Colonic mucosa (tissue), 4 donors: ENCODE measurements around the gene ARMC8. TPM values are rescaled to one million over a fixed set of nuclear protein-coding genes. Genes with fewer than 3 reads are reported as not detected.
"Not testable (repeated sequence)": the region's sequence is repeated elsewhere in the genome, so short reads cannot be mapped to it uniquely, and the experiment has no call there.

Experiments
- DNase-seq: peaks from one replicate; pipeline ENCODE4 v3.0.0-alpha.2; 2020
- H3K27ac ChIP-seq: fragments of 200-600 bp; one replicate; pipeline ENCODE4 v1.8.0; 2021
- H3K27me3 ChIP-seq: fragments of 200-600 bp; one replicate; pipeline ENCODE4 v1.8.0; 2021
- H3K36me3 ChIP-seq: fragments of 200-600 bp; one replicate; pipeline ENCODE4 v1.8.0; 2021
- H3K4me1 ChIP-seq: fragments of 200-600 bp; one replicate; pipeline ENCODE4 v1.8.0; 2021; ENCODE audit warnings: mild to moderate bottlenecking
- H3K4me3 ChIP-seq: fragments of 200-600 bp; one replicate; pipeline ENCODE4 v1.8.0; 2021
- H3K9ac ChIP-seq, 2 donors: one replicate each; pipeline ENCODE4 v1.7.0; 2013; ENCODE audit warnings: control low read depth in 2 of 2, low read depth in 2 of 2, low read length in 2 of 2
- H3K9me3 ChIP-seq: fragments of 200-600 bp; one replicate; pipeline ENCODE4 v1.8.0; 2021
- CTCF ChIP-seq: fragments of 200-600 bp; IDR thresholded peaks from one replicate; pipeline ENCODE4 v1.8.0; 2022; ENCODE audit warnings: antibody characterized with exemption, mild to moderate bottlenecking
- intact Hi-C: fragments of 100-400 bp; cut with DNase I; formaldehyde crosslinking; loops from one replicate; pipeline ENCODE4 v1.14.1; 2022
- total RNA-seq, 2 donors: library from RNA; stranded (reverse); fragmentation: NEBNext Ultra II Directional in 1 of 2; extraction: Animal tissue kit (Norgen Biotek cat#: 25700) in 1 of 2; gene quantifications; one replicate each; pipeline ENCODE4 v1.2.1, GENCODE V29; 2021
- donor health status: healthy.
- donor health status: DM: no; HTN: no; CAD: no.
- donor health status: DM: no; HTN: no; CAD: no.

ARMC8 gene
- total RNA-seq, result 10 to 100 TPM; 29.9 to 35.0 TPM

- Histone ChIP-seq H3K9ac (peak within 1 kb of the TSS; percentile 92 to 95), H3K9me3 (no peaks in the 10 kb centered on the region), H3K4me3 (peak within 1 kb of the TSS; percentile 97), H3K4me1 (no peaks in the 10 kb centered on the region), H3K36me3 (no peaks in the 10 kb centered on the region), H3K27ac (peak within 1 kb of the TSS; percentile 96), H3K27me3 (no peaks in the 10 kb centered on the region)
- peak; percentile 69 for DNase-seq
- no peak for TF ChIP-seq CTCF
- intact Hi-C loops, result no loop called here
These were observed at the start of gene ARMC8 for GRCh38 chr3:138187296-138188012. ARMC8 (plus strand) TSS chr3:138187301; CDS start chr3:138187555, 254 bp downstream.

GRCh38 chr3:138137861-138138260 is 49.2 kb upstream of the ARMC8 start:
- no peaks in the 10 kb centered on the region for H3K4me1 ChIP-seq
- no peaks in the 10 kb centered on the region for H3K36me3 ChIP-seq
- DNase-seq, result no peak
- no peak for TF ChIP-seq CTCF
- no peak overlapping the region for H3K4me3 ChIP-seq
- intact Hi-C loops, result no loop called here
- H3K9me3 ChIP-seq, result no peaks in the 10 kb centered on the region
- H3K27ac ChIP-seq, result no peak overlapping the region
- no peaks in the 10 kb centered on the region for H3K27me3 ChIP-seq
- H3K9ac ChIP-seq, result no peak overlapping the region

GRCh38 chr3:138139691-138140090 is 47.4 kb upstream of the ARMC8 start:
- H3K27ac ChIP-seq, result no peak overlapping the region
- H3K9ac ChIP-seq, result no peak overlapping the region
- H3K27me3 ChIP-seq, result no peaks in the 10 kb centered on the region
- DNase-seq, result no peak
- intact Hi-C loops, result no loop called here
- no peaks in the 10 kb centered on the region for H3K9me3 ChIP-seq
- no peak for TF ChIP-seq CTCF
- no peaks in the 10 kb centered on the region for H3K4me1 ChIP-seq
- H3K4me3 ChIP-seq, result no peak overlapping the region
- no peaks in the 10 kb centered on the region for H3K36me3 ChIP-seq

- Histone ChIP-seq H3K9ac (no peak overlapping the region), H3K27ac (no peak overlapping the region), H3K9me3 (no peaks in the 10 kb centered on the region), H3K4me1 (no peaks in the 10 kb centered on the region), H3K27me3 (no peaks in the 10 kb centered on the region), H3K36me3 (no peaks in the 10 kb centered on the region), H3K4me3 (no peak overlapping the region)
- no peak for TF ChIP-seq CTCF
- intact Hi-C loops, result no loop called here
- DNase-seq, result no peak
These were observed 46.2 kb upstream of the ARMC8 start for GRCh38 chr3:138140940-138141339.

- H3K27me3 ChIP-seq, H3K36me3 ChIP-seq, H3K9me3 ChIP-seq, DNase-seq, H3K27ac ChIP-seq, H3K9ac ChIP-seq, H3K4me3 ChIP-seq, H3K4me1 ChIP-seq, intact Hi-C loops: not testable (repeated sequence)
These were observed 44.9 kb upstream of the ARMC8 start for GRCh38 chr3:138142181-138142580.

GRCh38 chr3:138148503-138148902 is 38.6 kb upstream of the ARMC8 start:
- H3K4me3 ChIP-seq, result no peak overlapping the region
- H3K36me3 ChIP-seq, result no peaks in the 10 kb centered on the region
- H3K4me1 ChIP-seq, result no peaks in the 10 kb centered on the region
- H3K9me3 ChIP-seq, result no peaks in the 10 kb centered on the region
- DNase-seq, result no peak
- H3K9ac ChIP-seq, result no peak overlapping the region
- H3K27ac ChIP-seq, result no peak overlapping the region
- no peaks in the 10 kb centered on the region for H3K27me3 ChIP-seq
- no peak for TF ChIP-seq CTCF
- intact Hi-C loops, result no loop called here
